ENCODE data around the gene TMED7.

Gene TMED7

GRCh38 chr5:115579216-115579615 is 46.6 kb downstream of the TMED7 start:
- no peak for DNase-seq

DNA sequence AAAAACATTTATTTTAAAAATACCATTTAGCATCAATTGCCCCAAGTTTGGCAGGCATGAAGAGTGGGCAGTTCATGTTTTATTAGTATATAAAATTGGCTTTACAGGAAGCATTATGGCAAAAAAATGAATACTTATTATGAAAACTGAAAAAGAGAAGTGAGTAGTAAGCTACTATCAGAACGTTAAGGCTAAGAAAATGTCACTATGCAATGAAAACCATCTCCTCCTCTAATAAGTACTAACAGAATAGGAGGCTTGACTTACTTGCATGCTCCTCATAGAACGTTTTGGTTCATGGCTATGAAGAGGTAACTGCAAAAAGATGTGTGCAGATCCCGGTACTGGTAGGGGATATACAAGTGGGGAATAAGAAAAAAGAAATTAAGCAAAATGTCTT is 47.2 kb downstream of the TMED7 start:
- no peak for DNase-seq

DNA sequence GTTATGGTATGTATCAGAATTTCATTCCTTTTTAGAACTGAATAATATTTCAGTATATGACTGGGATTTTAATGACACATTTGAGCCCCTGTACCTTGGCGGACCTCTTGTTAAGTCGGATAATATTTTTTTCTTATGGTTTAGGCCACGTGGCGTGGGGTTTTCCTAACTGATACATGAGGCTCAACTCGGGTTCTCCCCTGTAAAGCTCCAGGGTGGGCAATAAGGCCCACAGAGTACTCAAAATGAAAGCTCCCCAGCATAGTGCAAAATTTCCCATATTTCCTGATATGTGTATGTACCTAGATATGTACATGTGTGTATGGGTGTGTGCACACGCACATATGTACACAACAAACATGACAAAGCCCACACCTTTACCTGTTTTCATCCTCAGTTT is 48.1 kb downstream of the TMED7 start:
- DNase-seq: no peak

DNA sequence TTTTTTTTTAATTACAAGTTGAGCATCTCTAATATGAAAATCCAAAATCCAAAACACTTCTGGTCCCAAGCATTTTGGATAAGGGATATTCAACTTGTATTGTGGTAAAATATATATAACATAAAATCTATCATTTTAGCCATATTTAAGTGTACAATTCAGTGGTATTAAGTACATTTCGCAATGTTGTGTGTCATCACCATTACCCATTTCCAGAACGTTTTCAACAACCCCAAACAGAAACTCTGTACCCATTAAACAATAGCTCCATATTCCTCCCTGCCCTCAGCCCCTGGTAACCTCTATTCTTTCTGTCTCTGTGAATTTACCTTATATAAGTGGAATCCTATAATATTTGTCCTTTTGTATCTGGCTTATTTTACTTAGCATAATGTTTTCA is 48.5 kb downstream of the TMED7 start:
- no peak for DNase-seq

DNA sequence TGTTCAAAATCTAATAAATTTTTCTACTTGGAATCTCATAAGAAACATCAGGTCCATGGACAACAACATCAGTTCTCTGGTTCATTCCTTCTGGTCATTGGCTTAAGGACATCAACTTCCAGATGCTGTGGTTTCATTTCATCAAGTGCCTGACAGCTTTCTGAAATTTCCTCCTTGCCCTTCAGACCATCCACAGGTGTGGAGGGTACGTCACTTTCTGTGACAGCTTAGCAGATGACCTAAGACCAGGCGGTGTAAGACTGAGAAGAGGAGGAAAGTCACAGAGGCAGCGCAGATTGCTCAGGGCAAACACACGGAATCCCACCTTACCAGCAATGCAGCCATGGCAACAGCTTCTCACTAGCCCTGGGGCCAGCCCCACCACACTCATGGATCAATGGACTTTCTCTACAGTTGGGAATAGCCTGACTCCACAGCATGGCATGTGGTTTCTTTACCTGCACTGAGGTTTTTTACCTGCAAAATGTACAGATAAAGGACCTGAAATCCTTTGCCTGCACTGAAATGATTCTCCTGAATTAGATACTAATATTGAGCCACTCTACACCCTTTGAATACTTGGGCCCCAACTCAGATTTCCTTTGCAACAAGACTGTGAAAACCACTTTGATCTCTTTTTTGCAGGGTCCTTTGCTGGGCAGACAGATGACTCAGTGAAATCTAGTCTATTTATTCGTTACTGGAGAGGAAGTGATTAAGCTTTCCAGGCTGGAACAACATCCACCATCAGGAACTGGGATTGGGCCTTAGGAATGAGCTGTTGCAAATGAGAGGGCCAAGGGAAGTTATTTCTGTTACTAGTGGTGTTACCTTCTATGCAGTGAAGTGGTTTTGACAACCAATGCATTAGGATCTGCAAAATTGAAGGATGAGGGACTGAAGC is 50.4 kb downstream of the TMED7 start:
- DNase-seq: no peak

DNA sequence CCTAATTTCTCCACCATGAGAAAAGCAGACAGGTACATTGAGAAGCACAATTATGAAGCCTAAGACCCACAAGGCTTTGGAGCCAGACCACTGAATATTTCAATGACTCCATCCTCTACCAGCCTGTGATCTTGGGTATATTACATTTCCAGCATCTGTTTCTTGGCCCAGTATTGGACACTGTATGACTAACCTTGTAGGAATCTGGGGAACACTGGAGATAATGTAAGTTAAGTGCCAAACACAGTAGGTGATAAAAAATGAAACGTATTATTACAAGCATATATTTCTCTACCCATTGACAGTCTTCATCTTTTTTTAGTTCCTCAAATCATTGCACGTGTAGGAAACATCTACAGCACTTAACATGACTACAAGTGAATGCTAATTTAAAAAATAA is 52.7 kb downstream of the TMED7 start:
- no peak for DNase-seq

- no peak for DNase-seq
Measured at GRCh38 chr5:115571441-115571878, 54.4 kb downstream of the TMED7 start.

DNA sequence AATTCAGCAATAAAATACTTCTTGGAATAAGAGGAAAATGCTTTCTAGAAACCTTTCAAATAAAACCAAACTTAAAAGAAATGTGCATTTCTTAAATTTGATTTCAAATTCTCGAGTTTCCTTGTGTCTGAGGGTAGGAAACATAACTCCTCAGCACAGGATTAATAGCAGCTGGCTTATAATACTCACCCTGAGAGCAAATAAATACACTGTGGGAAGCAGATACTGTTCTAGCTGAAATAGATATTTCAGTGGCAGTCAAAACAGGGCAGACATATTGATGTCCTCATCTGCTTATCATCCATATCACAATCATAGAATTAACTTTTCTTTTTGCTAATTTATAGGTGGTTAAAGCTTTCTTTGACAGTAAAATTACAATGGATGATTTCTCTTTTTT is 57.2 kb downstream of the TMED7 start:
- DNase-seq: no peak

GRCh38 chr5:115565233-115565632 is 60.6 kb downstream of the TMED7 start:
- no peak for DNase-seq
